ENCODE measurements around the gene MC1R.

DNA sequence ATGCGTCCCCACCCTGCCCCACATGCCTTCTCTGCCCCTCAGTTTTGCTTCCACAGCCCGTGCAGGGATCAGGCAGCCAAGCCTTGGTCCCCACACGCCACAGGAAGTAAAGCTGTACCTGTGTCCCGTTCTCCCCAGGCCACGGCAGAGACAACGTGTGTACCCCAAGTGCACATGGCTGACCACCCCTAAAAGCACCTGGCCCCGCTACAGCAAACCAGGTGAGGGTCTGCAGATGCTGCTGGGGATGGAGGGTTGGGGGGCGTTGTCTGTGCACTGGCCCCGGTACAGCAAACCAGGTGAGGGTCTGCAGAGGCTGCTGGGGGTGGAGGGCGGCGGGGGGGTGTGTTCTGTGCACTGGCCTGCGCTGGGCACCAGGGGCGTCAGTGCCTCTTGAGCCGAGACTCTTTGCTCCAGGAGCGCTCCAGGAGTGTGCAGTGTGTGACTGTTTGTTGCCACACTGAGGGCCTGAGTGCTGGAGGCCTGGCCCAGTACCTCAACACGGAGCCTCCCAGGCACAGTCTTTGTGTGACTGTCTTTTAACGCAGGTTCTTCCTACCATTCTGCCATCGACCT is 26.5 kb upstream of the MC1R start:
- TF ChIP-seq, protein P1, sequence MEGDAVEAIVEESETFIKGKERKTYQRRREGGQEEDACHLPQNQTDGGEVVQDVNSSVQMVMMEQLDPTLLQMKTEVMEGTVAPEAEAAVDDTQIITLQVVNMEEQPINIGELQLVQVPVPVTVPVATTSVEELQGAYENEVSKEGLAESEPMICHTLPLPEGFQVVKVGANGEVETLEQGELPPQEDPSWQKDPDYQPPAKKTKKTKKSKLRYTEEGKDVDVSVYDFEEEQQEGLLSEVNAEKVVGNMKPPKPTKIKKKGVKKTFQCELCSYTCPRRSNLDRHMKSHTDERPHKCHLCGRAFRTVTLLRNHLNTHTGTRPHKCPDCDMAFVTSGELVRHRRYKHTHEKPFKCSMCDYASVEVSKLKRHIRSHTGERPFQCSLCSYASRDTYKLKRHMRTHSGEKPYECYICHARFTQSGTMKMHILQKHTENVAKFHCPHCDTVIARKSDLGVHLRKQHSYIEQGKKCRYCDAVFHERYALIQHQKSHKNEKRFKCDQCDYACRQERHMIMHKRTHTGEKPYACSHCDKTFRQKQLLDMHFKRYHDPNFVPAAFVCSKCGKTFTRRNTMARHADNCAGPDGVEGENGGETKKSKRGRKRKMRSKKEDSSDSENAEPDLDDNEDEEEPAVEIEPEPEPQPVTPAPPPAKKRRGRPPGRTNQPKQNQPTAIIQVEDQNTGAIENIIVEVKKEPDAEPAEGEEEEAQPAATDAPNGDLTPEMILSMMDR (IDR thresholded peaks at IDR 0.05): no peak
- no peak for TF ChIP-seq POLR2AphosphoS5 (IDR thresholded peaks at IDR 0.05)

Data from prostate gland (tissue), 2 donors.